ENCODE measurements around the gene ANKRD10.
A peak's percentile ranks its signal among the peaks of the same experiment; 100 is the strongest.
"Not testable (repeated sequence)": the region's sequence is repeated elsewhere in the genome, so short reads cannot be mapped to it uniquely, and the experiment has no call there.

Gene ANKRD10

DNA sequence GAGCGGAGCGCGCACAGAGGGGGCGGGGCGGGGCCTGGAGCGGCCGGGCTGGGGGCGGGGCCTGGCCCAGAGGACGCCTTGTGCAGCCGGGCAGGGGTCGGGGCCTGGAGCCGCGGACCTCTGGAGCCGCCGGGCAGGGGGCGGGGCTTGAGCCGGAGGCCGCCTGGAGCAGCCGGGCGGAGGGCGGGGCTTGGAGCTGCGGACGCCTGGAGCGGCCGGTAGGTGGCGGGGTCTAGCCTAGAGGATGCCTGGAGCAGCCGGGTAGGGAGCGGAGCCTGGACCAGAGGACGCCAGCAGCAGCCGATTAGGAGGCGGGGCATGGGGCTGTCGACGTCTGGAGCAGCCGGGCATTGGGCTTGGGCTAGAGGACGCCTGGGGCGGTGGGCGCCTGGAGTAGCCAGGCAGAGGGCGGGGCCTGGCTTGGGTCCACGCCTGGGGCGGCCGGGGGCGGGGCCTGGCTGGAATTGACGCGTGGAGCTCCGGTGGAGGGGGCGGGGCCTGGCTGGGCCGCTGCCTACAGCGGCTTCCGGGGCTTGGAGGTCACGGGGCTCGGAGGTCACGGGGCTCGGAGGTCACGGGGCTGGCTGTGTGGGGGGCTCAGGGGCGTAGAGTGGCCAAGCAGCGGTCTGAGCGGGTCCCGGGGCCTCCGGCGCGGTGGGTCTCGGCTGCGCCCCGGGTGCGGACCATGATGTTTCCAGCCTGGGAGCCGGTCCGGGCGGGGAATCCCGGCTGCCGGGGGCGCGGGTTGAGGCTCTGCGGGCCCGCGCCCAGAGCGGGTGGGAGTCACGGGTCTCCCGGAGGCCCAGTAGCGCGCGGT, at the start of gene ANKRD10:
ANKRD10 (minus strand) TSS at position 13 of the 817 bp plus-strand sequence. CDS start 135 bp downstream, outside the sequence.
- peak; percentile 100 for DNase-seq

DNA sequence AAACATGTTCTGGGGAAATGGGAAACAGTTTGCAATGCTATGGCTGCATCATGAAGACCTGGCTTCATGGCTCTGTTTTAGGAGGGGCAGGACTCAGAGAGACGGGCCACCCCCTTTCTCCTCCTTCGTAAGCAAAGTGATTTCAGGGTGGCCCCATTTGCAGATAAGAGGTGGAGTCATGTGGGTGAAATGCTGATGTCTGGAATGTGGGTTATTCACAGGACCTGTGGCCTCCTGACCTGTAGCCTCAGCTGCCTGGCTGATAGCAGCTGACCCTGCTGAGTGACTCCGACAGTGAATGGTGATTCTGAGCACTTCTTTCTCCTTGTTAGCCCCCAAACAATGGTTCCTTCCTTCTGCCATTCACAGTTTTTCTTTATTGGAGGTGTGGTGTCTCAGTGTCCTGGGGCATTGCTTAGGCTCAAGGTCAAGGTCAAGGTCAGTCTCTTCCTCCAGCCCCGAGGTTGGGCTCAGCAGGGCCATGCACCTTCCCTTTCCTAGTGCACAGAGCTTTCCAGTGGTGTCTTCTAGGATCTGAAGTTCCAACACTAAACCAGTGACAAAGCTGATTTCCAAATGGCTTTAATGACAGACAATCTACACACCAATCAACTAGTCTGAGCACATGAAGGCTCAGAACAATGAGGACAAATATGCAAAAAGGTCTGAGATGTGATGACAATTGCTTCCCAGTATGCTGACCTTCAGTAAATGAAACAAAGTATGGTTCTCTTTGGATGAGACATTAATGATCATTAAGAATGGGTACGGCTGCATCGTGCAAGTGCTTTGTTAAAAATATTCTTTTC, 49.6 kb upstream of the ANKRD10 start:
- no peak for DNase-seq

DNA sequence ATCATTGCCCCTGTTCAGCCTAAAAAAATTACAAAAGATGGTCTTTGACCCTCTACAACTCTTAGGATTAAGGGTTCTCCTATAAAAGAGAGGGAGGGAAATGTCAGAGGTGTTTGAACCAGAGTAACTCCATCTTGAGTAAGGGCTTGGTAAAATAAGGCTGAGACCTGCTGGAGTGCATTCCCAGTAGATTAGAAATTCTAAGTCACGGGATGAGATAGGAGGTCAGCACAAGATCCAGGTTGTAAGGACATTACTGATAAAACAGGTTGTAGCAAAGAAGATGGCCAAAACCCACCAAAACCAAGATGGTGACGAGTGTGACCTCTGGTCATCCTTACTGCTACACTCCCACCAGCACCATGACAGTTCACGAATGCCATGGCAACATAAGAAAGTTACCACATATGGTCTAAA, 48.7 kb upstream of the ANKRD10 start:
- DNase-seq: no peak

DNA sequence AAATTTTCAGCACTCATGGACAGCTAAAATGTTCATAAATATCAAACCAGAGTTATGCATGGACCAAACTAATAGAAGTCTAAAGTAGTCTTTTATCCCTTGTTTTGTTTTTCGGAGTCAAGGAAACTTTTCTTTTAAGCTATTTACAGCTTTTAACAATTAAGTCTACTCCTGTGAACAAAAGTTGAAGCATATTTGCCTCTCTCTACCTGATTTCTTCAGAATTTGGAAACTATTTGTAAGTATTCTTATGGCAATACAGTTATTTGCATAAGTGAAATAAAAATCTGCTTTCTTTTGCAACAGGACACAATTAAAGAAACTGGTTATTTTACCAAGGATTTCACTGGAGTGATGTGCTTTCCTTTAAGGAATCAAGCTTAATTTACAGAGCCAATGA, 47.1 kb upstream of the ANKRD10 start:
- DNase-seq: no peak

DNA sequence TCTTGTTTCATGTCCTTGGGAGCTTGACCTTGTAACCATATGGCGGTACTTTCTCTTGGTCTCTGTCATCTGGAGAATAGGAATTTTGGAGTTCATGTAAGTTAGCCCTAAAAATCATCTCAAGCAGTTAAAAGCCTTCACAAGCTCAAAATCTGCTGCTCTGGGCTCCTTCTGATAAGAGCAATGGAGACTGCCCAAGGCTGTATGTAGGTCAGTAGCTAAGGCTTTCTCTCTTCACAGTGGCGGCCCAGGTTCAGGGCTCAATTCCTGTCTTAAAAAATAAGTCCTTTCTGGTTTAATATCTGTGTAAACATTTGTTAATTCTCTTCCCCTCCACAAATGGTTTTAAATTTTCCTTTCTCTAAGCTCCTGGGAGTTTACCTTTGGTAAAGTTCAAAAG, 45.3 kb upstream of the ANKRD10 start:
- DNase-seq: no peak

DNA sequence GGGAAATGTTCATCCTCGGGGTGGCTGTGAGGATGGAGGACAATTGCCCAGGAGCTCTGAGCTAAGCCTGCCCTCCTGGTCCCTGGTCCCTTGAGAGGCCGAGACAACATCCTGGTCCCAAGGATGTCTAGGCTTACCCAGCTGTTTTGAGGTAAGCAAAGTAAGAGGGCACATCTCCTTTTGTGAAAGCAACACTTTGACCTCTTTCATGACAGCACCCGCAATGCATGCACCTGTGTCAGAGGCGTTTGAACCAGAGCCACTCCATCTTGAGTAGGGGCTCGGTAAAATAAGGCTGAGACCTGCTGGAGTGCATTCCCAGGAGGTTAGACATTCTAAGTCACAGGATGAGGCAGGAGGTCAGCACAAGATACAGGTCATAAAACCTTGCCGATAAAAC, 43.1 kb upstream of the ANKRD10 start:
- no peak for DNase-seq

DNA sequence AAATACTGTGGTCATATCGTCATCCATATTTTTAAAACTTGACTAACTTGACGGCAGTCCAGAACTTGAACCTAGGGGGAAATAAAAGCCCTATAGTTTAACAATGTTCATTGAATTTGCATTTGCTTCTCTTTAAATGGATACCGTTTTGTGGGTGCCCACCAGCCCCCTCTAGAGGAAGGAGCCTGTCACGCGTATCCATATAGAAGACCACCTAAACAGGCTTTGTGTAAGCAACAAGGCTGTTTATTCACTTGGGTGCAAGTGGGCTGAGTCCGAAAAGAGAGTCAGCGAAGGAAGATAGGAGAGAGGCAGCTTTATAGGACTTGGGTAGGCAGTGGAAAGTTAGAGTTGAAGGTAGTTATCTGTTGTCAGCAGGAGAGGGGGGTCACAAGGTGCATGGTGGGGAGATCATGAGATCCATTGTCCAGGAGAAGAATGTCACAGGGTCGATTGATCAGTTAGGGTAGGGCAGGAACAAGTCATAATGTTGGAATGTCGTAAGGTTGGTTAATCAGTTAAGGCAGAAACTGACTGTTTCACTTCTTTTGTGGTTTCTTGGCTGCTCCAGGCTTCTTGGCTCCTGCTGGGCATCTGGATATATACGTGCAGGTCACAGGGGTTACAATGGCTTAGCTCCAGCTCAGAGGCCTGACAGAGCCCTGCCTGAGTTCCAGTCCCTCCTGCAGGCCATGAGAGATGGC, 42.5 kb upstream of the ANKRD10 start:
- DNase-seq: peak; percentile 16

DNA sequence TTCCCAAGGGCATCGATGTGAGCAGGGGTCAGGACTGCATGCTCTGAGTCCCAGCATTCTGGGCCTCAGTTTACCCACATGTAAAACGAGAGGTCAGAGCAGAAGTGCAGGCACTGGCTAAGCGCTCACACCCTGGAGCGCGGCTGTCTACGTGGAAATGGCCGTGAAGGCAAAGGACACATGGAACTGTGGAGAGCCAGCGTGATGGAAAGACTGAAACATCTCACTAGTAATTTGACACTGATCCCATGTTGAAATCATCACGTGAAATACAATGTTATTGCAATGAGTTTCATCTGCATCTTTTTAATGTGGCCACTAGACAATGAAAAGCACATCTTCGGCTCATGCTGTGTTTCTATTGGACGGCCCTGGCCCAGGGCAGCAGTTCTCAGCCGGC, 41.3 kb upstream of the ANKRD10 start:
- DNase-seq: not testable (repeated sequence)

DNA sequence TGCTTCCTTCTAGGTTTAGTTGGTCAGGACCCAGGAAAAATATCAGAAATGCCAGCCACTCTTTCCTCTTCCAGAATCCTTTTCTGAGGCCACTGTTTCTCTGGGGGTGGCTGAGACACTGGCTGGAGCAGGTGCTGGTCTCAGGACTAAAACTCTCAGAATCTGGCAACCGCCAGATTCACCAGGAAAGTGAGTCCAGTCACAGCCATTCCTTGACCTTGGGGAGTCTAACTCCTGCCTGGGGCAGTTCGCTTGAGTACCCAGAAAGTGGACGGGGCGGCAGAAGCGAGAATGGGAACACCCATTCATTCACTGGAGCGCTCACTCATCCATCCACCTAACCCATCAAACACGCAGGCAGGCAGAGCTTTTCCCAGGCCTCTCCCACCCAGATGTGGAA, 40.7 kb upstream of the ANKRD10 start:
- not testable (repeated sequence) for DNase-seq

DNA sequence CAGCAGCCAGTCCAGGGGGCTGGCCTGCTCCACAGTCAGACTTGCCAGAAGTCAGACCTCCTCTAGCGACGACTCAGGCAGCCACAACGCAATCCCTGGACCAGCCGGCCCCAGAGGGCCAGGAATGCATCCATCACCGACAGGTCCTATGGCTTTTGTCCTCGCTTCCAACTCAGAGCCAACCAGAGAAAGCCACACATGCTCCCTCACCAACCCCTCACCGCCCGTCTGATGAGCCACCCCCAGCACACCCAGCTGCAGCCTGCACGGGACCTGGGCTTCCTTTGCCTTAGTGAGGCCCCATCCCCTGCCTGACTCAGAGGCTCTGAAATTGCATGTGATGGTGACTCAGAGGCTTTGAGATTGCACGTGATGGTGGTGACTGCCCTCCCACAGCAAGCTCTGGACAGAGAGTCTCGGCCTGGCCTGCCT, 40.2 kb upstream of the ANKRD10 start:
- DNase-seq: peak; percentile 61

DNA sequence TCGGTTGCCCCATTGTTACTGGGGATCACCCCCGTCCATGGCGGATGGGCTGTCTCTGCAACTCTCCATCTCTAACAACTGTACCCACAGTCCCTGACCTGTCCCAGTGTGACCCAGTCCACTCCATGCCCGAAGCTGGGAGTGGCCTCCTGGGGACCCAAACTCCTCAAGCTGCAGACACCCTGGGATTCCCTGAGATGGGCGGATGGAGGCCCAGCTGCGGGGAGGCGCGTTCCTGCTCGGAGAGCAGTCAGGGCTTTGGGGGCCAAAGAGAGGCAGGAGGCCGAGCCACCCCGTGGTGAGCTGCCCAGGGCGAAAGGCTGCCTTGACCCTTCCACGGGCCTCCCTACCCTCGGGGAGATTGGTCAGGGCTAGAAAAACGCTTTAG, 39.7 kb upstream of the ANKRD10 start:
- DNase-seq: not testable (repeated sequence)

DNA sequence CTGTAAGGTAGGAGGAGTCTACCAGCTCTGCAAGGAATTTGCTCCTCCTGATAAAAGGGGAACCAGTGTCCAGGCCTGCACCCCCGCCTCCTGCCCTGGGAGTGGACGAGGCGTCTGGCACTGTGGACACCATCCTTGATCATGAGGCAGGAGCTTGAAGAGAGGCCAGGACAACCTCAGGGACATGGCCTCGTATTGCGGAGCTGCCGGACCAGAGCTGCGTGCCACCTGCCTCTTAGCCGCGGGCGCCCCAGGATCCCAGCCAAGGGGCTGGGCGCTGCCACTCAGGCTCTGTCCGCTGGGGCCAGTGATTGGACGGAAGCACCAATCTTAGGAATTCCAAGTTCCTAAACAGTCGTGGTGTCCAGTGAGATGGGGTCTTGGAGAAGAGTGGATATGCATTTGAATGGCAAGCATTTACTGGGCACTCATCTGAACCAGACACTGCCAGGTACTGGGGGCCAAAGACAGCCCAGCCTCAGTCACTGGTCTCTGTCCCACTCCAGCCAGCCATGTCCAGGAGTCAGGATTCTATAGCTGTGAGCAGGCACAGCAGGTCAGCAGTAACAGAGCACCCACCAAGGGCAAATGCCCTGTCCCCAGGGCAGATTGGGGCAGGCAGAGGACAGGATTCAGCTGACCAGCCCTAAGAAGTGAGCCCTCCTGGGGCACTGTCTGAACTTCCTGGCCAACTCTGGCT, 39.1 kb upstream of the ANKRD10 start:
- DNase-seq: no peak

DNA sequence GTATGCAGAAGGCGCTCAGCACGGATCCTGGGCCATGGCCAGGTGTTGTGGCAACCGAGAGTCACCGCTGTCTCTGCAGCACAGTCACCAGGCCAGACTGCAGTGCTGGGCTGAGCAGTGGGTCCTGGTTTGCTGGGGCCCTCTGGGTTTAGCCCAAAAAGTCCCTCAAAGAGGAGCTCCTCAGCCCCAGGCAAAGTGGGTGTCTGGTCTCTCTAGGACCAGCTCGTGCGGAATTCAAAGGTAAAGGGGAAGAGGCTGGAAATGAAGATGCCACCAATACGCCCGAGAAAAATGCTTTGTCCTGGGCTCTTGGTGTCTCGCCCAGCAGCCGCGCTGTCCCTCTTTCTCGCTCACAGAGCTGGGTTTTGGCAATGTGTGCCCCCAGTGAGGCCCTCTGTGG, 38.5 kb upstream of the ANKRD10 start:
- DNase-seq: no peak

DNA sequence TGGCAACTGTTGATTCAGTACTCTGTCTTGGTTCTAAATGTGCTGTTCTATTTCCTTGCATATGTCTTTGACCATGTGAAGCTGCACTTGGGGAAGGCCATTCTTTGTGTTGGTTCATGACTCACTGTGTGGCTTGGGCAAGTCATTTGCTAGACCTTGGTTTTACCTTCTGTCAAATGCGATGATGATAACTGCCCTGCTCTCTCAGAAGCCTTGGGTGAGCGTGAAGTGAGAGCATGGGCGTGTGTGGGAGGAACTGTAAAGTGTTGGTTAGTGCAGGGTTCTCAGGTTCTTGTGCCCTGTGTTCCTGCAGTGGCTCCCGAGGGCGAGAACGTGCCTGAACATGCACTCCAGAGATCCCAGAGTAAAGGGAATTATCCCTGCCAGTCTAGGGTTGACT, 37.3 kb upstream of the ANKRD10 start:
- not testable (repeated sequence) for DNase-seq

DNA sequence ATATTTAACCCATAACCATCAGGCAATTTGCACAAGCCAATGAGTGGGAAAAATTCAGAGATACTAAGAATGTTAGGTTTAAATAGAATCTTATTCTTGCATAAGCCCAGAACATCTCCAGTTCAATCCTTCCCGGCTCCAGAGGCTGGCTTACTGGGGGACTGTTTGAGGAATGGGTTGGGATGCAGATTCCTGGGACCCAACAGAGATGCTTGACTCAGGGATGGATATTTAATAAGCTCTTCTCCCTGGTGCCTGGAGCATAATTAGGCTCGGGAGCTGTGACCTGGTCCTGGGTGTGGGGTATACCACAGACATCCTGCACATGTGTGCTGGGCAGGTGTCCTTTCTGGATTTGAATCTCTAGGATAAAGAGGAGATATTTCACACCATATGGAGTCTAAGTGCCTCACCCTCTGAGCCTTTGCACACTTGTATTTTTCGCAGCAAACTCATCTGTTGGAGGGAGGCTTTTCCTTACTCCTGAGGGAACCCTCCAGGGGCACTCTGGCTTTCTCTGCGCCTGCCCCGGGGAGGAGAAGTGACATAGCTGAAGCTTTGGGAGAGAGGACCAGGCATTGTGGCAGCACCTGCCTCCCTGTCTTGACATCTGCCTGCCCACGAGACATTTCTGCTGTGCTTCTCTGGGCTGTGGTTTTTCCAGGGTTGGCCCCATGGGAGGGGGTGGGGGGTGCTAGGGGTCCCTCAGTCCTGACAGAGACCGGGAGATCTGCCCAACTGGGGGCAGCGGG, 36.1 kb upstream of the ANKRD10 start:
- DNase-seq: no peak

DNA sequence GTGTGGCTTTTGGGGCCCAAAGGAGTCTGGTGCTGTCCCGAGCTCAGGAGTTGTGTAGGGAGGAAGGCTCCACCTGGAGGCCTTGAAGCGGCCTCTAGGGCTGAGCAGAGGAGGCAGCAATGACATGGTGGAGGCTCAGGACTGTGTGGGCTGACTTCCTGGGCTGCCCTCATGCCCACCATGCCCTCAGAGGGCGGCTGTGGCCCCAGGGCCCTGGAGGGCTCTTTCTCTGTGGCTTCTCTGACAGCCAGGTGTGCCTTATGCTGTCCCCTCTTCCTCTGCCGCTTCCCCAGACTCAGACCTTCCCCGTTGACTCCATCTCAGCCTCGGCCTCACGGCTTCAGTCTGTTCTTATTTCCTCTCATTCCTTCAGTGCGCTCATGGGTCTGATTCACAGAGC, 35.5 kb upstream of the ANKRD10 start:
- DNase-seq: no peak

DNA sequence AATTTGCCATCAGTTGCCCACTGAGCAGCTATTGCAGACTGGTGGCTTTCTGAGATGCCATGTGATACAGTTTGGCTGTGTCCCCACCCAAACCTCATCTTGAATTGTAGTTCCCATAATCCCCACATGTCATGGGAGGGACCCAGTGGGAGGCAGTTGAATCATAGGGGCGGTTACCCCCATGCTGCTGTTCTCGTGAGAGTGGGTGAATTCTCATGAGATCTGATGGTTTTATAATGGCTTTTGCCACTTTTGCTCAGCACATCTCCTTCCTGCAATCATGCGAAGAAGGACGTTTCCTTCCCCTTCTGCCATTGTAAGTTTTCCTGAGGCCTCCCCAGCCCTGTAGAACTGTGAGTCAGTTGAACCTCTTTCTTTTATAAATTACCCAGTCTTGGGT, 34.8 kb upstream of the ANKRD10 start:
- DNase-seq: no peak

DNA sequence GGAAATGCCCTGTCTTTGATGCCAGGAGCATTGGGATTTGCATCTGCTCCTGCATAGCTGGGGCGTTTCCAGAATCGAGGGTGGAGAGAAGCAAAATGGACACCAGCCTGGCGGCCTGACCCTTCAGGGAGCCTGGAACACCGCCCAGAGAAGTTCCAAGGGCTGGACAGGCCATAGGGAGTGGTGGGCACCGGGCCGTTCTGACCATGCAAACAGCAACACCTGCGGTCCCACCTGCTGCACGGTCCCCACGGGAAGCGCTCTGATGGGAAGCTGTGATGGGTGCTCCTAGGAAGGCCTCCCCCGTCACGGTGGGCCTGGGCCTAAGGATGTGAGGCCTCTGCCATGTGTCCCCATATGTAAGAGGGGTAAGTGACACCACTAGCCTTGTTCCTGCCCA, 34.2 kb upstream of the ANKRD10 start:
- no peak for DNase-seq

DNA sequence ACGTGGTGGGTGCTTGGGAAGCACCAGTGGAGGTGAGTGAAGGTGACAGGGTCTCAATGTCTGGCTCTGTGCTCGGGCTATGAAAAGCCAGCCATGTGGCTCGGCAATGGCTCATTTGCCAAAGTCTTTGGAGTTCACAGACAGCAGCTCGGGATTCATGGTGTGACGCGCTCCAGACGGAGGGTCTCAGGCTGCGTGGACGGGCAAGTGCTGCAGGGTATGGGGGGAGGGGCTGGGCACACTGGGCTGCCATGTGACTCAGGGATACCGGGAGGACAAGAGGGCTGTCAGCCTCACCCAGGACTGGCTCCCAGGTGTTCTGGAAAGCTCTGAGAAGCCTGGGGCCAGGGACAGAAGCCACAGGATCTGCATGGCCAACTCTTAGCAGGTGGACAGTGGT, 32.5 kb upstream of the ANKRD10 start:
- not testable (repeated sequence) for DNase-seq

DNA sequence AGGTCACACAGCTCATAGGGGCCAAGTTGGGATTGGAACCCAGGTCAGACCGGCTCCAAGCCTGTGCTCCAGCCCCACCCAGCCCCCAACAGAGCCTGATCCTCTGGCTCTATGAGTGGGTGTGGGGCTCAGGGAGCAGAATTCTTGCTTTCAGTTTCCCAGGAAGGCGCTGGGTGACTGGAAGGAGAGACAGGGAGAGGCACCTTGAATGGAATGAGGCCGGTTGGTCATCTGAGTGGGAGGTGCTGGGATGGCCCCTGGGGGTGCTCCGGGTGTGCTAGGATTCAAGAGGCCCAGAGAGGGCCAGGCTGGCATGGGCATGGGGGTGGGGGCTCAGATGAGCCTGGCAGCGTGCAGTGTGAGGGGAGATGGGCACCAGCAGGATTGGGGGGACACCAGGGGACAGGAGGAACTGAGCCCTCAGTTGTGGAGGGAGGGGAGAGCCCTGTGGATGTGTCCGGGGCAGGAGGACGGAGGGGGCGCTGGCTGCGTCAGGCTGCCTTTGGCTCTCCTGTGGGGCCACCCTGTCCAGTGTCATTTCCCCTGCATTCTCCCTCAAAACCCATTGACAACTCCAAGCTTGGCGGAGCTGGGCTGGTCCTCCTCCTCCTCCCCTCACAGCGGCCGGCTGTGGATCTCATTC, 31.2 kb upstream of the ANKRD10 start:
- DNase-seq: no peak

Data from eye (tissue), 1 donor.